ENCODE data around the gene RASL11B.

Gene RASL11B

GRCh38 chr4:52892880-52893279 lies 30.8 kb downstream of the RASL11B start:
- no peaks in the 10 kb centered on the region for H3K36me3 ChIP-seq (ENCODE audit: control insufficient read depth in 1 of 2, insufficient read depth in 2 of 2, low read length in 2 of 2)
- no peaks in the 10 kb centered on the region for H3K4me1 ChIP-seq (ENCODE audit: control insufficient read depth in 1 of 2, insufficient read depth in 2 of 2, low read length in 2 of 2)
- no peaks in the 10 kb centered on the region for H3K9me3 ChIP-seq (ENCODE audit: control insufficient read depth in 1 of 2, low read length in 2 of 2)
- H3K27ac ChIP-seq (ENCODE audit: low read length), result no peak overlapping the region
- H3K4me3 ChIP-seq (ENCODE audit: low read depth in 1 of 2, low read length in 2 of 2), result no peak overlapping the region
- H3K27me3 ChIP-seq (ENCODE audit: low read depth, low read length), result no peaks in the 10 kb centered on the region

- no peaks in the 10 kb centered on the region for H3K4me1 ChIP-seq (ENCODE audit: control insufficient read depth in 1 of 2, insufficient read depth in 2 of 2, low read length in 2 of 2)
- H3K27me3 ChIP-seq (ENCODE audit: low read depth, low read length), result no peaks in the 10 kb centered on the region
These were observed 32.3 kb downstream of the RASL11B start for GRCh38 chr4:52894443-52894842.

GRCh38 chr4:52903273-52903672 lies 41.2 kb downstream of the RASL11B start:
- Histone ChIP-seq H3K36me3 (ENCODE audit: control insufficient read depth in 1 of 2, insufficient read depth in 2 of 2, low read length in 2 of 2) (peaks cover 4 to 19% of the 10 kb centered on the region in 2 donors), H3K4me3 (ENCODE audit: low read depth in 1 of 2, low read length in 2 of 2) (no peak overlapping the region), H3K27me3 (ENCODE audit: low read depth, low read length) (no peaks in the 10 kb centered on the region), H3K4me1 (ENCODE audit: control insufficient read depth in 1 of 2, insufficient read depth in 2 of 2, low read length in 2 of 2) (no peaks in the 10 kb centered on the region), H3K9me3 (ENCODE audit: control insufficient read depth in 1 of 2, low read length in 2 of 2) (no peaks in the 10 kb centered on the region), H3K27ac (ENCODE audit: low read length) (no peak overlapping the region)

More at GRCh38 chr4:52894443-52894842, 32.3 kb downstream of the RASL11B start:
- no peak overlapping the region for H3K27ac ChIP-seq (ENCODE audit: low read length)
- no peaks in the 10 kb centered on the region for H3K36me3 ChIP-seq (ENCODE audit: control insufficient read depth in 1 of 2, insufficient read depth in 2 of 2, low read length in 2 of 2)
- H3K4me3 ChIP-seq (ENCODE audit: low read depth in 1 of 2, low read length in 2 of 2), result no peak overlapping the region
- H3K9me3 ChIP-seq (ENCODE audit: control insufficient read depth in 1 of 2, low read length in 2 of 2), result no peaks in the 10 kb centered on the region

DNA sequence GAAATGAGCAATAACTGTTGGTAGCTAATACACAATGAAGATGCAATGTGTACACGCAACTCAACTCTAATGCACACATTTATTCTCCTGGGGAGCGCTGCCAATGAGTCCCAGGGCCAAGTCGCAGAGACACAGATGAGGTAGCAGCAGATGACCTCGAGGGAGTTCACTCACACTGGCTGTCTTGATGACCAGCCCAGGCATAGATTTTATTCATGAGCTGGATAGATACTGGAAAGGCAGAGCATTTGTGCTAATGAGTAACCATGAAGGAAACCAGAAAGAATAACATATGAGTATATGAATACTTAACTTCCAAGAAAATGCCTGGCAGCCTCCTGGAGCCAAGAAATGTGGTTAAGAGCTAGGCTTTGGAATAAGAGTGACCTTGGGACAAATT lies 42.3 kb downstream of the RASL11B start:
- H3K4me3 ChIP-seq (ENCODE audit: low read depth in 1 of 2, low read length in 2 of 2), result no peak overlapping the region
- no peaks in the 10 kb centered on the region for H3K27me3 ChIP-seq (ENCODE audit: low read depth, low read length)
- no peaks in the 10 kb centered on the region for H3K9me3 ChIP-seq (ENCODE audit: control insufficient read depth in 1 of 2, low read length in 2 of 2)
- no peaks in the 10 kb centered on the region for H3K4me1 ChIP-seq (ENCODE audit: control insufficient read depth in 1 of 2, insufficient read depth in 2 of 2, low read length in 2 of 2)
- H3K36me3 ChIP-seq (ENCODE audit: control insufficient read depth in 1 of 2, insufficient read depth in 2 of 2, low read length in 2 of 2), result peaks cover 4 to 19% of the 10 kb centered on the region in 2 donors
- H3K27ac ChIP-seq (ENCODE audit: low read length), result no peak overlapping the region

DNA sequence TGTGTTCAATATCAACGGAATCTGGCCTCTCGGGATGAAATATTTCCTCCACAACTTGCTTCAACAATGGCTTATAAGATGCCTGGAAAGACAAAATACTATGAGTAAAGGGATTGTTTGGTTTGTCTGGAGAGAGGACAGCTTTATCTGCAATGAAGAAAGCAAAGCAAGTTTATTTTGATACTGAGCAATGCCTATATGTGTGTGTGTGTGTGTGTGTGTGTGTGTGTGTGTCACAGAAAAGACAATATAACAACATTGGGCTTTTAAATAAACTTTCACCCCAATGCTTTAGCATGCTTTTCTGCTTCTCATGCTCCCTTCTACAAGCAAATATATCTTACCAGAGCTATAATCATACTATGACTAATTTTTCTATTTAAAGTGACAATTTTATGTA lies 45.4 kb downstream of the RASL11B start:
- Histone ChIP-seq H3K4me1 (ENCODE audit: control insufficient read depth in 1 of 2, insufficient read depth in 2 of 2, low read length in 2 of 2) (peaks cover 0 to 4% of the 10 kb centered on the region in 2 donors), H3K36me3 (ENCODE audit: control insufficient read depth in 1 of 2, insufficient read depth in 2 of 2, low read length in 2 of 2) (peaks cover 4 to 15% of the 10 kb centered on the region in 2 donors), H3K27ac (ENCODE audit: low read length) (no peak overlapping the region)

GRCh38 chr4:52910115-52910514 lies 48.0 kb downstream of the RASL11B start:
- Histone ChIP-seq H3K27ac (ENCODE audit: low read length) (no peak overlapping the region), H3K4me3 (ENCODE audit: low read depth in 1 of 2, low read length in 2 of 2) (no peak overlapping the region), H3K27me3 (ENCODE audit: low read depth, low read length) (no peaks in the 10 kb centered on the region), H3K4me1 (ENCODE audit: control insufficient read depth in 1 of 2, insufficient read depth in 2 of 2, low read length in 2 of 2) (peaks cover 0 to 4% of the 10 kb centered on the region in 2 donors), H3K36me3 (ENCODE audit: control insufficient read depth in 1 of 2, insufficient read depth in 2 of 2, low read length in 2 of 2) (peaks cover 0 to 15% of the 10 kb centered on the region in 2 donors), H3K9me3 (ENCODE audit: control insufficient read depth in 1 of 2, low read length in 2 of 2) (no peaks in the 10 kb centered on the region)

More for the DNA sequence above, 45.4 kb downstream of the RASL11B start:
- Histone ChIP-seq H3K9me3 (ENCODE audit: control insufficient read depth in 1 of 2, low read length in 2 of 2) (no peaks in the 10 kb centered on the region), H3K4me3 (ENCODE audit: low read depth in 1 of 2, low read length in 2 of 2) (no peak overlapping the region), H3K27me3 (ENCODE audit: low read depth, low read length) (no peaks in the 10 kb centered on the region)

DNA sequence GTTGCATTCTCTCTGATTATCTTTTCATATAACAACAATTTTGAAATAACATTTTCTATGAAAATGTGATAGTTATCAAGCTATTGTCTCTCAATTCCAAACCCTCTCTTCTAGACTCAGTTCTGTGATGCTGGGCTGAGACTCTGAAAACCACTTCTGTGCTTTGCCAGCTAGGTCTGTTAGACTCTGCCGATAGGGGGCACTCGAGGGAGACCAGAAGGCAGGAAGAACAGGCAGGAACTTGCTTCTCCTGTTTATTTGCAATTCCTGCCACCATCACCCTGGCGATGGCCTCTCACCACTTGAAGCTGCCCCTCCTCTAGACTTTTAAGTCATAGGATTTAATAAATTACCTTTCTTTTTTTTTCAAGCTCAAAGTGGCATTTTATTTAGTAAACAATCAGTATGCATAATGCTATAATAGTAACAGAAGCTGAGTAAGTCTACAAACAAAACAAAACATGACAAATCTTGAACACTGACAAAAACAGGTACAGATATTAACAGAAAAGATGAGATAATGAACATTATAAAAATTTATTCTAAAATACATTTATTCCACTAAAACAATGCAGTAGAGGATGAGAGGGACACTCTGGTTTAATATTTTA lies 49.7 kb downstream of the RASL11B start:
- Histone ChIP-seq H3K4me3 (ENCODE audit: low read depth in 1 of 2, low read length in 2 of 2) (no peak overlapping the region), H3K27ac (ENCODE audit: low read length) (no peak overlapping the region), H3K36me3 (ENCODE audit: control insufficient read depth in 1 of 2, insufficient read depth in 2 of 2, low read length in 2 of 2) (peaks cover 0 to under 1% of the 10 kb centered on the region in 2 donors), H3K27me3 (ENCODE audit: low read depth, low read length) (no peaks in the 10 kb centered on the region), H3K9me3 (ENCODE audit: control insufficient read depth in 1 of 2, low read length in 2 of 2) (no peaks in the 10 kb centered on the region), H3K4me1 (ENCODE audit: control insufficient read depth in 1 of 2, insufficient read depth in 2 of 2, low read length in 2 of 2) (peaks cover 0 to 4% of the 10 kb centered on the region in 2 donors)

DNA sequence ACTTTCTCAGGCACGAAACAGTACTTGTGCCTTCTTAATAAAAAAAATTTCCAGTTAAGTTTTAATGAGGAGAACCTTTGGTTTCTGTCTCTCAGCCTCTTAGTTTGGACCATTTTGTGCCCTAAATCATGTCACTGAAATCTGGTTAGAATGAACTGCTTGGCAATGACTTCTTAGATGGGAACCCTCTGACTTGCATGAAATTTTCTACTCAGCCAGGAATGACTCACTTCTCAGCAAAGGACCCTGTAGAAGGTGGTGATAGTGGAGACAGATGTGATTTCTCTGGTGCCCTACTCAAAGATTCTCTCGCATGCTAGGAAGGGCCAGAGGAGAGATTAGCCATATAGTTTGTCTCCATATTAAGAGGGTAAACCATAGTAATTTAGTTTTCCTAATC lies 50.5 kb downstream of the RASL11B start:
- no peaks in the 10 kb centered on the region for H3K27me3 ChIP-seq (ENCODE audit: low read depth, low read length)
- no peak overlapping the region for H3K4me3 ChIP-seq (ENCODE audit: low read depth in 1 of 2, low read length in 2 of 2)
- no peaks in the 10 kb centered on the region for H3K36me3 ChIP-seq (ENCODE audit: control insufficient read depth in 1 of 2, insufficient read depth in 2 of 2, low read length in 2 of 2)
- no peaks in the 10 kb centered on the region for H3K9me3 ChIP-seq (ENCODE audit: control insufficient read depth in 1 of 2, low read length in 2 of 2)
- no peak overlapping the region for H3K27ac ChIP-seq (ENCODE audit: low read length)
- peaks cover 0 to 4% of the 10 kb centered on the region in 2 donors for H3K4me1 ChIP-seq (ENCODE audit: control insufficient read depth in 1 of 2, insufficient read depth in 2 of 2, low read length in 2 of 2)

- H3K9me3 ChIP-seq (ENCODE audit: control insufficient read depth in 1 of 2, low read length in 2 of 2), result no peaks in the 10 kb centered on the region
- H3K27ac ChIP-seq (ENCODE audit: low read length), result no peak overlapping the region
- H3K36me3 ChIP-seq (ENCODE audit: control insufficient read depth in 1 of 2, insufficient read depth in 2 of 2, low read length in 2 of 2), result no peaks in the 10 kb centered on the region
- no peak overlapping the region for H3K4me3 ChIP-seq (ENCODE audit: low read depth in 1 of 2, low read length in 2 of 2)
- H3K27me3 ChIP-seq (ENCODE audit: low read depth, low read length), result no peaks in the 10 kb centered on the region
- H3K4me1 ChIP-seq (ENCODE audit: control insufficient read depth in 1 of 2, insufficient read depth in 2 of 2, low read length in 2 of 2), result peaks cover 0 to 4% of the 10 kb centered on the region in 2 donors
These were observed 52.0 kb downstream of the RASL11B start for GRCh38 chr4:52914051-52914605.

GRCh38 chr4:52915191-52915590 lies 53.1 kb downstream of the RASL11B start:
- no peaks in the 10 kb centered on the region for H3K36me3 ChIP-seq (ENCODE audit: control insufficient read depth in 1 of 2, insufficient read depth in 2 of 2, low read length in 2 of 2)
- H3K4me1 ChIP-seq (ENCODE audit: control insufficient read depth in 1 of 2, insufficient read depth in 2 of 2, low read length in 2 of 2), result peaks cover 0 to 4% of the 10 kb centered on the region in 2 donors
- H3K9me3 ChIP-seq (ENCODE audit: control insufficient read depth in 1 of 2, low read length in 2 of 2), result no peaks in the 10 kb centered on the region
- no peak overlapping the region for H3K27ac ChIP-seq (ENCODE audit: low read length)
- H3K27me3 ChIP-seq (ENCODE audit: low read depth, low read length), result no peaks in the 10 kb centered on the region
- no peak overlapping the region for H3K4me3 ChIP-seq (ENCODE audit: low read depth in 1 of 2, low read length in 2 of 2)

DNA sequence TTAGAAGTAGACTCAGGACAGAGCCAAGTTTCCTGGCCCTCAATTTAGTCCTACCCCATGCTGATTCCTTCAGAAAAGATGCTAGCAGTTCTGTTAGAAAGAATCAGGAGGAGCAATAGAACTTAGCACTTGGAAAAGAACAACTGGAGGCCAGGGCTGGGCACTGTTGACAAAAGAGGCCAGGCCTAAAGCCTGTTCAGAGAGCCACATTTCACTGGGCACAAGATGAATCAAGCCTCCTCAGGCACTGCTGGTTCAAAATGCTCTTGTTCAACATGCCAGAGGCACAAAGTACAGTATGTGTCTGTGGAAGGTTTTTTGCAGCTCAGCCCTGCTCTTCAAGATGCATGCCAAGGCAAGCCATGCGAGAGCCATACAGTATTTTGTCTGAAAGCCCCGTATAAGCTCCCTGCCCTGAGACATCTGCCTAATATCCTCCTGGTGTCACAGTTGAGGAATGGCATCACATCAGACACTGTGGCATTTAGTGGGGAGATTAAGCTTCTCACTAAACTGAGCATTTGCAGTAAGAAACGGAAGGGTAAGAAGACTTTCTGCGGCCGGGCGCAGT lies 53.7 kb downstream of the RASL11B start:
- no peaks in the 10 kb centered on the region for H3K36me3 ChIP-seq (ENCODE audit: control insufficient read depth in 1 of 2, insufficient read depth in 2 of 2, low read length in 2 of 2)
- H3K27me3 ChIP-seq (ENCODE audit: low read depth, low read length), result no peaks in the 10 kb centered on the region
- H3K27ac ChIP-seq (ENCODE audit: low read length), result no peak overlapping the region
- H3K9me3 ChIP-seq (ENCODE audit: control insufficient read depth in 1 of 2, low read length in 2 of 2), result no peaks in the 10 kb centered on the region
- peaks cover 0 to 4% of the 10 kb centered on the region in 2 donors for H3K4me1 ChIP-seq (ENCODE audit: control insufficient read depth in 1 of 2, insufficient read depth in 2 of 2, low read length in 2 of 2)
- H3K4me3 ChIP-seq (ENCODE audit: low read depth in 1 of 2, low read length in 2 of 2), result no peak overlapping the region

Measured in muscle layer of duodenum (tissue), 2 donors.